MM.1S (cell line): Measurements from ENCODE around the gene SLIT3.
"Not testable (repeated sequence)": the region's sequence is repeated elsewhere in the genome, so short reads cannot be mapped to it uniquely, and the experiment has no call there.

Source experiments
- DNase-seq: peaks from one replicate; pipeline ENCODE4 v3.0.0-alpha.2; 2015
- H2AFZ ChIP-seq: fragments of 300-600 bp; sonication (generic); 2 replicates; pipeline ENCODE4 v1.6.0; 2016; ENCODE audit warnings: antibody characterized with exemption, low read length
- H3F3A ChIP-seq: fragments of 300-600 bp; sonication (generic); 2 replicates; pipeline ENCODE4 v1.6.1; 2016; ENCODE audit warnings: mild to moderate bottlenecking, antibody characterized with exemption, low read length, moderate library complexity, mixed read lengths; ENCODE audit not compliant: insufficient read depth
- H3K27ac ChIP-seq: fragments of 300-600 bp; sonication (generic); 2 replicates; pipeline ENCODE4 v1.5.1; 2016; ENCODE audit warnings: mild to moderate bottlenecking, low read length
- H3K27me3 ChIP-seq: fragments of 300-600 bp; sonication (generic); replicated peaks from 2 replicates; pipeline ENCODE4 v1.6.0; 2016; ENCODE audit warnings: low read length; ENCODE audit not compliant: insufficient read depth
- H3K36me3 ChIP-seq: fragments of 300-600 bp; sonication (generic); replicated peaks from 2 replicates; pipeline ENCODE4 v1.6.1; 2016; ENCODE audit warnings: mild to moderate bottlenecking, low read length, mixed read lengths; ENCODE audit not compliant: insufficient read depth
- H3K4me1 ChIP-seq: fragments of 300-600 bp; sonication (generic); 2 replicates; pipeline ENCODE4 v1.6.1; 2016; ENCODE audit warnings: low read length, mixed read lengths
- H3K4me2 ChIP-seq: fragments of 300-600 bp; sonication (generic); 2 replicates; pipeline ENCODE4 v1.6.0; 2016; ENCODE audit warnings: low read depth, low read length
- H3K4me3 ChIP-seq: fragments of 300-600 bp; sonication (generic); 2 replicates; pipeline ENCODE4 v1.5.1; 2016; ENCODE audit warnings: low read length, mixed read lengths
- H3K79me2 ChIP-seq: fragments of 300-600 bp; sonication (generic); 2 replicates; pipeline ENCODE4 v1.6.1; 2016; ENCODE audit warnings: mixed run types, low read length, mixed read lengths
- H3K9ac ChIP-seq: fragments of 300-600 bp; sonication (generic); 2 replicates; pipeline ENCODE4 v1.6.1; 2016; ENCODE audit warnings: low read length, mixed read lengths
- H3K9me2 ChIP-seq: fragments of 300-600 bp; sonication (generic); replicated peaks from 2 replicates; pipeline ENCODE4 v1.6.1; 2016; ENCODE audit warnings: mild to moderate bottlenecking, low read length, mixed read lengths; ENCODE audit not compliant: insufficient read depth
- H3K9me3 ChIP-seq: fragments of 300-600 bp; sonication (generic); replicated peaks from 2 replicates; pipeline ENCODE4 v1.6.1; 2016; ENCODE audit warnings: mild to moderate bottlenecking, low read length, mixed read lengths; ENCODE audit not compliant: insufficient read depth
- H4K20me1 ChIP-seq: fragments of 300-600 bp; sonication (generic); 2 replicates; pipeline ENCODE4 v1.6.1; 2016; ENCODE audit warnings: mild to moderate bottlenecking, low read length, moderate library complexity, mixed read lengths; ENCODE audit not compliant: insufficient read depth
- CTCF ChIP-seq: fragments of 300-600 bp; sonication (generic); IDR thresholded peaks from 2 replicates; pipeline ENCODE4 v1.5.1; 2016; ENCODE audit warnings: antibody characterized with exemption, low read length, mixed read lengths
- EZH2 ChIP-seq: fragments of 300-600 bp; sonication (generic); optimal IDR thresholded peaks from 2 replicates; pipeline ENCODE3; 2017; ENCODE audit warnings: low read depth, mild to moderate bottlenecking, antibody characterized with exemption, low read length, mixed read lengths
- EZH2phosphoT487 ChIP-seq: fragments of 300-600 bp; sonication (generic); IDR thresholded peaks from 2 replicates; pipeline ENCODE4 v1.6.1; 2018; ENCODE audit warnings: antibody characterized with exemption, low read length

Gene SLIT3

GRCh38 chr5:169213479-169213878, 87.5 kb downstream of the SLIT3 start:
- Histone ChIP-seq H3K27ac (no peak overlapping the region), H3K9me2 (no peaks in the 10 kb centered on the region), H3K27me3 (no peaks in the 10 kb centered on the region), H3K4me1 (no peaks in the 10 kb centered on the region), H3K9me3 (no peaks in the 10 kb centered on the region), H2AFZ (no peak overlapping the region), H3F3A (no peaks in the 10 kb centered on the region), H4K20me1 (no peaks in the 10 kb centered on the region), H3K4me2 (no peak overlapping the region), H3K9ac (no peak overlapping the region), H3K4me3 (no peak overlapping the region), H3K79me2 (no peaks in the 10 kb centered on the region), H3K36me3 (no peaks in the 10 kb centered on the region)
- no peak for DNase-seq
- no peak for TF ChIP-seq CTCF
- no peak for TF ChIP-seq EZH2
- no peak for TF ChIP-seq EZH2phosphoT487

DNA sequence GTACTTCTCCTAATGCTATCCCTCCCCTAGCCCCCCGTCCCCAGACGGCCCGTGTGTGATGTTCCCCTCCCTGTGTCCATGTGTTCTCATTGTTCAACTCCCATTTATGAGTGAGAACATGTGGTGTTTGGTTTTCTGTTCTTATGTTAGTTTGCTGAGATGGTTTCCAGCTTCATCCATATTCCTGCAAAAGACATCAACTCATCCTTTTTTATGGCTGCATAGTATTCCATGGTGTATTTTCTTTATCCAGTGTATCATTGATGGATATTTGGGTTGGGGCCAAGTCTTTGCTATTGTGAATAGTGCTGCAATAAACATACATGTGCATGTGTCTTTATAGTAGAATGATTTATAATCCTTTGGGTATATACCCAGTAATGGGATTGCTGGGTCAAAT, 89.2 kb downstream of the SLIT3 start:
- H2AFZ ChIP-seq, H4K20me1 ChIP-seq, H3F3A ChIP-seq, H3K4me1 ChIP-seq, H3K9me3 ChIP-seq, H3K9me2 ChIP-seq, H3K36me3 ChIP-seq, H3K79me2 ChIP-seq, H3K27me3 ChIP-seq, H3K4me3 ChIP-seq, H3K4me2 ChIP-seq, DNase-seq, H3K9ac ChIP-seq, H3K27ac ChIP-seq: not testable (repeated sequence)

DNA sequence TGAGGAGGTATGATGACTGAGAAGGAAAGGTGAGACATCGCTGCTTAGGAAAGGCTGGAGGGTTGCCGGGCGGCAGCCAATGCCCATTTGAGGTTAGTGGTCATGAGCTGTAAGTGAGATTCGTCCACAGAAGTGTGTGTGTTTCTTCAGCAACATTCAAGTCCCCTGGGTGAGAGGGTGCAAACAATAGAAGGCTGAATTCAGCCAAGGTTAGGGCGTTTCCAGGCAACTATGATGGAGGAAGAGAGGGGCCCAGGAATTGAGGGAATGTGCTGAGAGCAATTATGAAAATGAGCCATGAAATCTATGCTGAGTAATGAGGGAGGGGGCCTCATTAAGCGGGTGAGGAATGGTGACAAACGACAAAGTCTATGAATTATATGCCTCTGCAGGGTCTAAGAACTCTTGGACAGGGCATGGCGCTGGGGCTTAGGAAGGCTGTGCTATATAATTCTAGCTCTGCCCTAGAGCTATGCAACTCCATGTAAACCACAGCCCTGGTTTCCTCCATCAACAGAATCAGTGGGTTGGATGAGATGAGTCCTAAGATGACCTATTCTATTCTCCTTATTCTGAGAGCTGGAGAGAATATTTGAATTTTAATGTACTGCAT, 96.0 kb downstream of the SLIT3 start:
- Histone ChIP-seq H4K20me1 (no peaks in the 10 kb centered on the region), H3K9ac (no peak overlapping the region), H3K4me1 (no peaks in the 10 kb centered on the region), H3K4me2 (no peak overlapping the region), H3K36me3 (no peaks in the 10 kb centered on the region), H3F3A (no peaks in the 10 kb centered on the region), H3K4me3 (no peak overlapping the region), H3K27ac (no peak overlapping the region), H3K79me2 (no peaks in the 10 kb centered on the region), H2AFZ (no peak overlapping the region), H3K9me2 (no peaks in the 10 kb centered on the region), H3K27me3 (no peaks in the 10 kb centered on the region), H3K9me3 (no peaks in the 10 kb centered on the region)
- TF ChIP-seq EZH2phosphoT487 (no peak), CTCF (no peak), EZH2 (no peak)
- DNase-seq, result no peak

GRCh38 chr5:169202969-169203368, 98.0 kb downstream of the SLIT3 start:
- H4K20me1 ChIP-seq, result no peaks in the 10 kb centered on the region
- H3K9me2 ChIP-seq, result no peaks in the 10 kb centered on the region
- H3K4me1 ChIP-seq, result no peaks in the 10 kb centered on the region
- no peak overlapping the region for H3K4me3 ChIP-seq
- no peak overlapping the region for H3K27ac ChIP-seq
- no peak for DNase-seq
- no peak overlapping the region for H2AFZ ChIP-seq
- H3K4me2 ChIP-seq, result no peak overlapping the region
- no peak overlapping the region for H3K9ac ChIP-seq
- H3K9me3 ChIP-seq, result no peaks in the 10 kb centered on the region
- H3K79me2 ChIP-seq, result no peaks in the 10 kb centered on the region
- H3K27me3 ChIP-seq, result no peaks in the 10 kb centered on the region
- no peaks in the 10 kb centered on the region for H3K36me3 ChIP-seq
- no peak for TF ChIP-seq EZH2phosphoT487
- no peak for TF ChIP-seq EZH2
- TF ChIP-seq CTCF, result no peak
- no peaks in the 10 kb centered on the region for H3F3A ChIP-seq
